Esophagus muscularis mucosa (tissue), 4 donors: ENCODE results near the gene SPOP. TPM values are rescaled to one million over a fixed set of nuclear protein-coding genes. Genes with fewer than 3 reads are reported as not detected.
A peak's percentile ranks its signal among the peaks of the same experiment; 100 is the strongest.

Experiments used
- DNase-seq: peaks from one replicate; pipeline ENCODE4 v3.0.0-alpha.2; 2017; ENCODE audit errors: extremely low spot score
- H3K27ac ChIP-seq, 4 donors: fragments of 200-600 bp; sonication (generic); replicated peaks in 1 of 4; 1 replicate in 3 of 4; 2 replicates in 1 of 4; pipeline ENCODE4 v1.5.1; 2016 to 2019; ENCODE audit warnings: mild to moderate bottlenecking in 1 of 4
- H3K27me3 ChIP-seq, 4 donors: fragments of 200-600 bp; sonication (generic); one replicate each; pipeline versions ENCODE4 v1.5.1 to v1.6.0; 2016 to 2019
- H3K36me3 ChIP-seq, 4 donors: fragments of 200-600 bp; sonication (generic); one replicate each; pipeline ENCODE4 v1.5.1; 2016 to 2019
- H3K4me1 ChIP-seq, 4 donors: fragments of 200-600 bp; sonication (generic); one replicate each; pipeline ENCODE4 v1.5.1; 2016 to 2019
- H3K4me3 ChIP-seq, 4 donors: fragments of 200-600 bp; sonication (generic); 1 replicate in 2 of 4; 2 replicates in 2 of 4; pipeline ENCODE4 v1.5.1; 2016 to 2019; ENCODE audit warnings: mild to moderate bottlenecking in 4 of 4, moderate library complexity in 1 of 4
- H3K9me3 ChIP-seq, 4 donors: fragments of 200-600 bp; sonication (generic); 1 replicate in 3 of 4; 2 replicates in 1 of 4; pipeline ENCODE4 v1.5.1; 2016 to 2019
- CTCF ChIP-seq, 3 experiments: fragments of 200-600 bp in 2 of 3; fragments of 450-650 bp in 1 of 3; sonication (generic) in 2 of 3; IDR thresholded peaks; one replicate each; pipeline ENCODE4 v1.5.1; 2017 to 2019; ENCODE audit warnings: antibody characterized with exemption in 3 of 3, mild to moderate bottlenecking in 2 of 3, moderate library complexity in 1 of 3
- EP300 ChIP-seq: sonication (generic); formaldehyde crosslinking; IDR thresholded peaks from one replicate; pipeline ENCODE4 v1.6.1; 2017; ENCODE audit warnings: antibody characterized with exemption
- POLR2A ChIP-seq: fragments of 450-650 bp; IDR thresholded peaks from one replicate; pipeline ENCODE4 v1.6.1; 2017; ENCODE audit warnings: antibody characterized with exemption, moderate library complexity, mild to moderate bottlenecking, low read depth
- POLR2AphosphoS5 ChIP-seq, 2 donors: sonication (generic); formaldehyde crosslinking; IDR thresholded peaks; one replicate each; pipeline ENCODE4 v1.6.1; 2017; ENCODE audit warnings: antibody characterized with exemption in 2 of 2
- WGBS: methylation state at CpG from one replicate; pipeline ENCODE4 v1.1.5; 2018; 5-methylcytosine and 5-hydroxymethylcytosine counted together
- intact Hi-C: fragments of 100-400 bp; cut with DNase I; formaldehyde crosslinking; loops from one replicate; pipeline ENCODE4 v1.15.1; 2023
- total RNA-seq, 4 donors: library from RNA; depleted of rRNA; stranded (reverse); fragments of >200 nt; gene quantifications; one replicate each; pipeline versions ENCODE4 v1.1.0 to v1.2.1, GENCODE V29; 2016

Gene SPOP
- total RNA-seq, 4 donors from 2014 or later, result 156 to 304 (median 185) TPM

- no peaks in the 10 kb centered on the region for H3K9me3 ChIP-seq
- no peak for TF ChIP-seq CTCF (IDR thresholded peaks at IDR 0.05)
- no peak for TF ChIP-seq EP300
- no peak for TF ChIP-seq POLR2A
- no peak for TF ChIP-seq POLR2AphosphoS5 (IDR thresholded peaks at IDR 0.05)
- no peaks in the 10 kb centered on the region for H3K27me3 ChIP-seq
- H3K36me3 ChIP-seq, result peaks cover 13 to 20% (median 18%) of the 10 kb centered on the region in 4 donors
- H3K27ac ChIP-seq, result no peak overlapping the region
- peaks cover 16 to 27% (median 24%) of the 10 kb centered on the region in 4 donors for H3K4me1 ChIP-seq
- no peak for DNase-seq
- intact Hi-C loops, result no loop called here
- no peak overlapping the region for H3K4me3 ChIP-seq
- 81% methylated on average over 8 of the region's 8 CpGs for WGBS
These were observed 18.4 kb upstream of the SPOP start for GRCh38 chr17:49696233-49696761.

GRCh38 chr17:49695698-49696232 lies 17.9 kb upstream of the SPOP start:
- no peak for DNase-seq
- Histone ChIP-seq H3K27me3 (no peaks in the 10 kb centered on the region), H3K4me3 (no peak overlapping the region), H3K27ac (no peak overlapping the region), H3K36me3 (peaks cover 9 to 15% (median 13%) of the 10 kb centered on the region in 4 donors), H3K4me1 (peaks cover 22 to 32% (median 29%) of the 10 kb centered on the region in 4 donors), H3K9me3 (no peaks in the 10 kb centered on the region)
- TF ChIP-seq CTCF (IDR thresholded peaks at IDR 0.05) (no peak), POLR2A (no peak), POLR2AphosphoS5 (IDR thresholded peaks at IDR 0.05) (no peak), EP300 (no peak)
- 43% methylated on average over 5 of the region's 5 CpGs for WGBS
- intact Hi-C loops, result loop anchor here (2.0 kb wide), 1 partner anchor 125 kb away; no protein-coding TSS in a partner anchor

DNA sequence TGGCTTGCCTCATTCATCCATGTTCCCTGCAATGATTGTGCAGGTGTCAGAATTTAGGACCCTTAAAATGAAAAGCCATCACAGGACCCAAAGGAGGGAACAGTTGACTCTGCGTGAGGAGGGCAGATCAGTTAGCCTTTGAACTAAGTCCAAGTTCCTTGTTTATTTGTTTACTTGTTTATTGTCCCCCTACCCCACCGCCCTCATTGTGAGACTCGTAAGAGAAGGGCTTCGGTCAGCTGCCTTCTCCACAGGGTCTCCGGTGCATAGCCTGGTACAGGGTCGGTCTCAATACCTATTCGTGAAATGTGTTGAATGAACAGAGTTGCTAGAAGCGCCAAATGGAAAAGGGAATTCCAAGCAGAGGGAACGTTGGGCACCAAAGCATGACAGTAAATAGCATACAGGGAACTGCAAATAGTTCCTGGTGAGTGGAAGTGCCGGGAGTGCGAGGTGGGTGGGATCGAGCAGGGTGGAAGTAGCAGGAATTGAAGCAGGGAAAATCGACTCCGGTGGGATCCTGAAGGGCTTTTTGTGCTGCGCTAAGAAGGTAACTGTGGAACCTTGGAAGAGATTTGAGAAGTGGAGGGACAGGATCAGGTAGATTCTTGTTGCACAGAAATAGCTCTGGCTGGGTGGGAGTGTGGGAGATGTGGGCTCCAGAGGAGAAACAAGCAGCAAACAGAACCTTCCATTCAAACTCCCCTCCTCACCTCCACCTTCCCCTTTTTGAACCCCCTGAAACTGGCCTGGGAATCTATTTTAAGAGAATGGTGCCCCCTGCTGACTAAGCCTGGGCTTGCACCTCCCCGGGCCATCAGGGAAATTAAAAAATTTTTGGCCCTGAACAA lies 17.2 kb upstream of the SPOP start:
- intact Hi-C loops, result loop anchor here (2.0 to 5.0 kb wide), 2 partner anchors 48 to 124 kb away; no protein-coding TSS in a partner anchor
- Histone ChIP-seq H3K9me3 (no peaks in the 10 kb centered on the region), H3K27me3 (no peaks in the 10 kb centered on the region), H3K4me1 (peaks cover 28 to 39% (median 36%) of the 10 kb centered on the region in 4 donors), H3K27ac (peak overlapping the region in 1 of 4 donors; percentile 42), H3K4me3 (peak overlapping the region in 3 of 4 donors; percentile 1 to 22 (median 4)), H3K36me3 (peaks cover 2 to 8% (median 6%) of the 10 kb centered on the region in 4 donors)
- peak; percentile 94 for DNase-seq
- TF ChIP-seq CTCF (IDR thresholded peaks at IDR 0.05) (peak; percentile 97 to 99 (median 98)), POLR2A (no peak)
- 32% methylated on average over 16 of the region's 16 CpGs for WGBS

GRCh38 chr17:49692751-49693150 lies 14.9 kb upstream of the SPOP start:
- WGBS, result 87% methylated on average over 4 of the region's 4 CpGs
- Histone ChIP-seq H3K9me3 (no peaks in the 10 kb centered on the region), H3K27me3 (no peaks in the 10 kb centered on the region), H3K27ac (peak overlapping the region; percentile 86 to 90 (median 89)), H3K36me3 (no peaks in the 10 kb centered on the region), H3K4me1 (peaks cover 34 to 57% (median 47%) of the 10 kb centered on the region in 4 donors), H3K4me3 (no peak overlapping the region)
- intact Hi-C loops, result loop anchor here (5.0 kb wide), 1 partner anchor 45 kb away; no protein-coding TSS in a partner anchor
- TF ChIP-seq CTCF (IDR thresholded peaks at IDR 0.05) (no peak), POLR2A (no peak), POLR2AphosphoS5 (IDR thresholded peaks at IDR 0.05) (no peak), EP300 (no peak)
- no peak for DNase-seq
